HFFc6 (cell line): Measurements from ENCODE around the gene CFAP251. TPM values are rescaled to one million over a fixed set of nuclear protein-coding genes. Genes with fewer than 3 reads are reported as not detected.

Experiments used
- DNase-seq: peaks from one replicate; pipeline ENCODE4 v3.0.0-alpha.2; 2018
- H3K27ac Mint-ChIP-seq: 2 replicates; pipeline ENCODE4 v1.8.0; 2020; ENCODE audit warnings: mild to moderate bottlenecking, mixed read lengths
- H3K27me3 Mint-ChIP-seq: 2 replicates; pipeline ENCODE4 v1.8.0; 2021; ENCODE audit warnings: mild to moderate bottlenecking, moderate library complexity, mixed read lengths; ENCODE audit not compliant: insufficient read depth
- H3K36me3 Mint-ChIP-seq: 2 replicates; pipeline ENCODE4 v1.8.0; 2021; ENCODE audit warnings: low read depth, mixed read lengths
- H3K4me1 Mint-ChIP-seq: 2 replicates; pipeline ENCODE4 v1.8.0; 2020; ENCODE audit warnings: low read depth, mixed read lengths
- H3K4me3 Mint-ChIP-seq: 2 replicates; pipeline ENCODE4 v1.8.0; 2020; ENCODE audit warnings: mild to moderate bottlenecking, moderate library complexity, mixed read lengths
- H3K9me3 Mint-ChIP-seq: 2 replicates; pipeline ENCODE4 v1.8.0; 2020; ENCODE audit warnings: mild to moderate bottlenecking, mixed read lengths
- CTCF ChIP-seq: fragments of 200-600 bp; sonication (generic); IDR thresholded peaks from 2 replicates; pipeline ENCODE4 v1.5.0; 2021; ENCODE audit warnings: antibody characterized with exemption, mild to moderate bottlenecking
- total RNA-seq, 6 experiments: library from RNA; stranded (reverse); fragmentation: NEBNext Ultra II Directional; extraction: Animal tissue kit (Norgen Biotek cat#: 25700); gene quantifications; 2 replicates in 1 of 6; 3 replicates in 5 of 6; pipeline ENCODE4 v1.2.3, GENCODE V29; 2021

The CFAP251 gene
- total RNA-seq, 6 experiments from 2014 or later: 0.66 to 4.2 (median 3.3) TPM

- TF ChIP-seq CTCF: no peak
- Mint-ChIP-seq H3K27ac (no peak overlapping the region), H3K4me3 (no peak overlapping the region), H3K36me3 (no peaks in the 10 kb centered on the region), H3K27me3 (peaks cover 2% of the 10 kb centered on the region; the same call in 1 of the 2 replicates), H3K9me3 (no peaks in the 10 kb centered on the region), H3K4me1 (peaks cover 20% of the 10 kb centered on the region)
- DNase-seq: no peak
These were observed 88.0 kb downstream of the CFAP251 start for GRCh38 chr12:122006186-122006926.

GRCh38 chr12:122009741-122010140 lies 91.3 kb downstream of the CFAP251 start:
- H3K36me3 Mint-ChIP-seq: no peaks in the 10 kb centered on the region
- no peaks in the 10 kb centered on the region for H3K9me3 Mint-ChIP-seq
- peaks cover 2% of the 10 kb centered on the region; the same call in 1 of the 2 replicates for H3K4me1 Mint-ChIP-seq
- no peak for DNase-seq
- H3K27me3 Mint-ChIP-seq: peaks cover 3% of the 10 kb centered on the region; the same call in 1 of the 2 replicates
- no peak overlapping the region for H3K4me3 Mint-ChIP-seq
- H3K27ac Mint-ChIP-seq: no peak overlapping the region
- no peak for TF ChIP-seq CTCF

- H3K27me3 Mint-ChIP-seq: peaks cover 3% of the 10 kb centered on the region; the same call in 1 of the 2 replicates
- no peak for DNase-seq
- H3K4me3 Mint-ChIP-seq: no peak overlapping the region
- TF ChIP-seq CTCF: no peak
- no peak overlapping the region for H3K27ac Mint-ChIP-seq
- H3K36me3 Mint-ChIP-seq: no peaks in the 10 kb centered on the region
- H3K4me1 Mint-ChIP-seq: no peaks in the 10 kb centered on the region
- peaks cover 2% of the 10 kb centered on the region for H3K9me3 Mint-ChIP-seq
These were observed 93.8 kb downstream of the CFAP251 start for GRCh38 chr12:122012184-122012583.

- no peaks in the 10 kb centered on the region for H3K4me1 Mint-ChIP-seq
- no peak for DNase-seq
- no peaks in the 10 kb centered on the region for H3K36me3 Mint-ChIP-seq
- H3K27ac Mint-ChIP-seq: no peak overlapping the region
- peaks cover 3% of the 10 kb centered on the region; the same call in 1 of the 2 replicates for H3K27me3 Mint-ChIP-seq
- no peak overlapping the region for H3K4me3 Mint-ChIP-seq
- no peak for TF ChIP-seq CTCF
- H3K9me3 Mint-ChIP-seq: peaks cover 5% of the 10 kb centered on the region
These were observed 94.7 kb downstream of the CFAP251 start for GRCh38 chr12:122013136-122013535.

- Mint-ChIP-seq H3K4me1 (no peaks in the 10 kb centered on the region), H3K27me3 (peaks cover 3% of the 10 kb centered on the region), H3K36me3 (0 out of 2 replicates have a peak, but pooled peaks cover 5% of the 10 kb centered on the region), H3K27ac (no peak overlapping the region), H3K9me3 (peaks cover 13% of the 10 kb centered on the region), H3K4me3 (no peak overlapping the region)
- no peak for DNase-seq
- TF ChIP-seq CTCF: no peak
These were observed 95.6 kb downstream of the CFAP251 start for GRCh38 chr12:122013791-122014590.
